ENCODE results near the gene S100A16.

Gene S100A16

GRCh38 chr1:153629971-153630370, 17.0 kb upstream of the S100A16 start:
- TF ChIP-seq GATA3 (IDR thresholded peaks at IDR 0.05; ENCODE audit: low read depth, low read length) (no peak), GATA2 (IDR thresholded peaks at IDR 0.05; ENCODE audit: low read depth, low read length) (no peak)

GRCh38 chr1:153629343-153629665, 16.4 kb upstream of the S100A16 start:
- no peak for TF ChIP-seq GATA2 (IDR thresholded peaks at IDR 0.05; ENCODE audit: low read depth, low read length)

DNA sequence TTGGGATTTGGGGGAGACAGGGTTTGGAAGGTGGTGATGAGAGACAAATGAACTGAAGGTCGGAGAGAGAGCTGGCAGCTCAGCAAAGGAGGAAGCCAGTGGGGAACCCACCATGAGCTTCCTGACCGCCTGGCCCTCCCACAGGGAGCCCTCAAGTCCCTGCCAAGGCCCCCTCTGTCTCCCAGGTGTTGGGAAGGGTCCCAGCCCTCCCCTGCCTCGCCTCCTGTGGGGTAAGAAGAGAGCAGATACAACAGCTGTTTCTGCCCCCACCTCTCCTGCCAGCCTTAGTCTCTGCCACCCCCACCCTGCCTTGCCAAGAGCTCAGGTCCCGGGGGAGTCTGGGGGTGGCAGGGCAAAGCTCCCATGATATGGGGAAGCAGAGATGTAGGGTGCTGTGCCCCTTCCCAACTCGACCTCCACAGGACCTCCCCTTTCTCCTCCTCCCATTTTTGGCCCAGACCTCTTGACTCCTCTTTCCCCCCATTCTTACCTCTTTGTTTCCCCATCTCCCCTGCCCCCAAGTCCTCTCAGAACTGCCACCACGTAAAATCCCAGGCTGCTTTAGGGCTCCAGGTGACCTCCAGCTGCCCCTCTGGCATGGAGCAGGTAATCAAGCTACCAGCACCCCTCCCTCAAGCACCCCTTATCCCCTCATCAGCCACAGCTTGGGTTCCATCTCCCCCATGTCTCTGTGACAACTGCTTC, 15.9 kb upstream of the S100A16 start:
- no peak for TF ChIP-seq GATA3 (IDR thresholded peaks at IDR 0.05; ENCODE audit: low read depth, low read length)
- TF ChIP-seq GATA2 (IDR thresholded peaks at IDR 0.05; ENCODE audit: low read depth, low read length) = no peak

DNA sequence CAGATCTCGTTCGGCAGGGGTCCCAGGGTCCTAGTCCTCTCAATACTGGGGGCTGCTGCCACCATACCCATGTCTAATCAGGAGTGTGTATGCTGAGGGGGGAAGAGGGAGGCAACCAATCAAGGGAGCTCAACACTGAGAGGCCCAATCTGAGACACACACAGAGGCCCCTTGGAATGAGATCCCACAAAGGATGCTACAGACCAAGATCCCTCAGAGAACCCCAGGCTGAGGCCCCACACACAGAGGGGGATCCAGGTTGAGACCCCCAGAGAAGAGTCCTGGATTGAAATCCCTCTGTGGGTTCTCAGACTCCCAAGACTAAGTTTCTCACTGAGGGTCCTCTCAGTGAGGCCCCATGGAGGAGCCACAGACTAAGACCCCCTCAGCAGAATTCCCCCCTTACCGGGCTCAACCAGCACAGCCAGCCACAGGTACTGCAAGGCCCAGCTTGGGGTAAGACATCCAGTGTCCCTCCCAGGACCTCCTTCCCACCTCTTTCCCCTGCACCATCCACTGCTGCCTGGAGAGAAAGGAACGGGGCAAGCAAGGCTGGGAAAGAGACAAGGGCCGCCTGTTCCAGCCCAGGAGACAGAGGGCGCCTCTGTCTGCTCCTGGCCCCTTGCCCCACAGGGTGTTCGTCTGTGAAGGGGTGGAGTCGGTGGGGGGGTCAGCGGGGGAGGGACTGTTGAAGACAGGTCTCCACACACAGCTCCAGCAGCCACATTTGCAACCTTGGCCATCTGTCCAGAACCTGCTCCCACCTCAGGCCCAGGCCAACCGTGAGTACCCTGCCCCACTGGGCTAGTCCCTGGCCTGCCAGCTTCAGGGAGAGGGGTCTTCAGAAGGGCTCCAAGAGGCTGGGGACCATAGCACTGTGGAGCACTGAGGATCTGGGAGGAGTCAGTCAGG, 15.0 kb upstream of the S100A16 start, which contains the start of gene S100A1:
TSS of gene S100A1 (plus strand) at position 720 of the 912 bp plus-strand sequence. CDS start 2,088 bp downstream, outside the sequence.
- no peak for TF ChIP-seq GATA3 (IDR thresholded peaks at IDR 0.05; ENCODE audit: low read depth, low read length)

- no peak for TF ChIP-seq GATA3 (IDR thresholded peaks at IDR 0.05; ENCODE audit: low read depth, low read length)
- TF ChIP-seq GATA2 (IDR thresholded peaks at IDR 0.05; ENCODE audit: low read depth, low read length) = no peak
Observed at GRCh38 chr1:153626904-153627714, 14.2 kb upstream of the S100A16 start, which contains the start of gene S100A13. S100A13 (minus strand) TSS chr1:153627505; CDS start chr1:153626472, 1,033 bp downstream.

DNA sequence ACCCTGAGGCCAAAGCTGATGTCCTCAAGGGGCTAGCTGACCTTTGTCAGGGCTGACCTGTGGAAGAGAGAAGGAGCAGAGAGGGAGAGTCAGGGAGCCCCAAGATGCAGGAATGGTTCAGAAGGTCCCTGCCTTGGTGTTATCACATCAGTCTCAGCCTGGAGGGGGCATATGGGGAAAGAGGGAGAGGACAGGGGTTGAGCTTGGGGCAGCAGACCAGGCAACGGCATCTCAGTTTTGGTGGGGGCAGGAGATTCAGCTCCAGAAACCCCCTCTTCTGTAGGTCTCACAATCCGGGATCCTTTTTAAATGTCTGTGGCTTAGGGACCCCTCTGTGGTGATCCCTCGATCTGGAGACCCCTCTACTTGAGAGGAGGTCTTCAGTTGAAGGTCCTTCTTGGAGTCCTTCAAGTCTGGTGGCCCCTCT, 13.6 kb upstream of the S100A16 start:
- no peak for TF ChIP-seq GATA3 (IDR thresholded peaks at IDR 0.05; ENCODE audit: low read depth, low read length)
- TF ChIP-seq GATA2 (IDR thresholded peaks at IDR 0.05; ENCODE audit: low read depth, low read length) = no peak

- no peak for TF ChIP-seq GATA3 (IDR thresholded peaks at IDR 0.05; ENCODE audit: low read depth, low read length)
Observed at GRCh38 chr1:153624965-153625611, 12.2 kb upstream of the S100A16 start.

DNA sequence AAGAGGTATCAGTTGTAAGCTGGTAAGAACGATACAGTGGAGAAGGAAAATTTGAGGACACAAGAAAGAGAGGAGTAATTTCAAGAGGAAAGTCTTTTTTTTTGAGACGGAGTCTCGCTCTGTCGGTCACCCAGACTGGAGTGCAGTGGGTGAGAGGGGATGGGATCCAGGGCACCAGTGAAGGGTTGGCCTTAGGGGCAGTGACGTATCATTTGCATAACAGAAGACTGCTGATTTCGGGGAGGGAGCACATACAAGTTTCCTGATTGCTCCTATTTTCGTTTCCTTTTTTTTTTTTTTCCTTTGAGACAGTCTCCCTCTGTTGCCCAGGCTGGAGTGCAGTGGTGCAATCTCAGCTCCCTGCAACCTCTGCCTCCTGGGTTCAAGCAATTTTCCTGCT, 10.2 kb upstream of the S100A16 start:
- no peak for TF ChIP-seq GATA3 (IDR thresholded peaks at IDR 0.05; ENCODE audit: low read depth, low read length)
- TF ChIP-seq GATA2 (IDR thresholded peaks at IDR 0.05; ENCODE audit: low read depth, low read length) = no peak

GRCh38 chr1:153619171-153619570, 6.2 kb upstream of the S100A16 start:
- TF ChIP-seq GATA2 (IDR thresholded peaks at IDR 0.05; ENCODE audit: low read depth, low read length) (no peak), GATA3 (IDR thresholded peaks at IDR 0.05; ENCODE audit: low read depth, low read length) (no peak)

- TF ChIP-seq GATA3 (IDR thresholded peaks at IDR 0.05; ENCODE audit: low read depth, low read length) (no peak), GATA2 (IDR thresholded peaks at IDR 0.05; ENCODE audit: low read depth, low read length) (no peak)
Observed at GRCh38 chr1:153617663-153618062, 4.7 kb upstream of the S100A16 start.

- TF ChIP-seq GATA3 (IDR thresholded peaks at IDR 0.05; ENCODE audit: low read depth, low read length) (no peak), GATA2 (IDR thresholded peaks at IDR 0.05; ENCODE audit: low read depth, low read length) (no peak)
Observed at GRCh38 chr1:153616917-153617311, 4.0 kb upstream of the S100A16 start.

DNA sequence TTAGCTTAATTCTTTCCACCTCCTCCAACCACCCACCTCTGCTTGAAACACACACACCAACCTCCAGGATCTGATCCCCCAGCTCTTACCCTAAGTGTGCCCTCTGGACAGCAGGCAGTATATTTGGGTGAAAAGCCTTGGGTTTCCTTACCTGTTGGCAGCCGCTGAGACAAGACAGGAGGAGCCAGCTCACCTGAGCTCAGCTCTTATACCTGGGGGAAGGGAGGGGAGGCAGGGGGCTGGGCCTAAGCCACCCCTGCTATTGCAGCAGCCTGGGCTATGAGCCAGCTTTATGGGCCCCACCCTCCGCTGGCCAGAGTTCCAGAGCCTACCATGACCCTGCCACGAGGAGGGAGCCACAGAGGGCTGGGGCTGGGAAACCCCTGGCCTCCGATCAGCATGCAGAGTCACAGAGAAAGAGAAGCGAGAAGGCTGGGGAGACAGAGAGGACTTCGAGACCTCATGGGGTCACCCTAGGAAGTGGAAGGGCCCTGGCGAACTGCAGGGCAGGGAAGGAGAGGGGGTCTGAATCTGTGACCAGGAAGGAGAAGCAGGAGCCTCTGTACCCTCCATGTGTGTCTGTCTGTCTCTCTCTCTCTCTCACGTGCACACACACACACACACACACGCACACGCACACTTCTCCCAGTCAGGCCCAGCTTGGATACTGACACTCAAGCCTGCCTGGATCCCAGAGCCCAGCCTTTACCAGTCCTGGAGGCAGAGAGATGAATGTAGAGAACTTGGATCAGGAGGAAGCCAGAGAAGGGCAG, 3.4 kb upstream of the S100A16 start, which contains the start of gene S100A14:
TSS of gene S100A14 (minus strand) at position 182 of the 773 bp plus-strand sequence. CDS start 467 bp downstream, outside the sequence.
- TF ChIP-seq GATA2 (IDR thresholded peaks at IDR 0.05; ENCODE audit: low read depth, low read length) = no peak
- no peak for TF ChIP-seq GATA3 (IDR thresholded peaks at IDR 0.05; ENCODE audit: low read depth, low read length)

- no peak for TF ChIP-seq GATA3 (IDR thresholded peaks at IDR 0.05; ENCODE audit: low read depth, low read length)
- no peak for TF ChIP-seq GATA2 (IDR thresholded peaks at IDR 0.05; ENCODE audit: low read depth, low read length)
Observed at GRCh38 chr1:153615406-153615805, 2.5 kb upstream of the S100A16 start.
